Adrenal gland (tissue), 12 donors: ENCODE measurements around the gene RASA2. TPM values are rescaled to one million over a fixed set of nuclear protein-coding genes. Genes with fewer than 3 reads are reported as not detected.

Experiments used
- polyA plus RNA-seq, 3 donors: library from polyadenylated mRNA; stranded (reverse); fragments of 200-250 nt in 2 of 3; fragments of 350-450 nt in 1 of 3; fragmentation: Illumina TruSeq in 1 of 3; extraction: RNeasy Lipid Tissue Mini Kit (QIAGEN cat#74804) in 1 of 3; gene quantifications; one replicate each; pipeline ENCODE4 v1.2.3, GENCODE V29; 2013 to 2014
- total RNA-seq, 9 donors: library from RNA; depleted of rRNA in 4 of 9; stranded (reverse); fragments of >200 nt in 4 of 9; fragments of 120-200 nt in 1 of 9; fragmentation: NEBNext Ultra II Directional in 1 of 9; extraction: Animal tissue kit (Norgen Biotek cat#: 25700) in 1 of 9; gene quantifications; one replicate each; pipeline versions ENCODE4 v1.1.0 to v1.2.4, GENCODE V29; 2013 to 2023
- donor health status: healthy with polysubstance abuse.
- donor health status: Bipolar disorder and iron deficiency.
- donor health status: DM: yes; HTN: yes; CAD: no.
- donor health status: DM: no; HTN: no; CAD: no.
- donor health status: DM: no; HTN: no; CAD: no.
- donor health status: DM: yes; HTN: yes; CAD: no.

RASA2 gene
- total and polyA plus RNA-seq, 12 donors: 5.7 to 52.5 (median 10.2) TPM

Other genes starting within 250 kb of the RASA2 start
- gene ZBTB38, start 118.5 kb upstream of the RASA2 start, total RNA-seq: 100 to 1,000 TPM in 8 of 9 donors, 10 to 100 TPM in 1; 68.8 to 231 (median 157) TPM
- 10 to 100 TPM; 12.0 to 73.9 (median 14.5) TPM for gene ZBTB38, start 118.5 kb upstream of the RASA2 start, polyA plus RNA-seq